Smooth muscle cell (in vitro differentiated cells): ENCODE measurements around the gene IGSF3. TPM values are rescaled to one million over a fixed set of nuclear protein-coding genes. Genes with fewer than 3 reads are reported as not detected.

ENCODE experiments used
- DNase-seq: peaks from one replicate; lab custom pipeline; 2025; ENCODE audit not compliant: unreplicated experiment; lab: John Stamatoyannopoulos, UW
- H2AFZ ChIP-seq: fragments of 200-600 bp; sonication (generic); 2 replicates; pipeline ENCODE4 v1.6.0; 2016; ENCODE audit warnings: antibody characterized with exemption, low read depth, mild to moderate bottlenecking
- H3F3A ChIP-seq: fragments of 200-600 bp; sonication (generic); 2 replicates; pipeline ENCODE4 v1.6.0; 2017; ENCODE audit warnings: antibody characterized with exemption, low read depth
- H3K27ac ChIP-seq: fragments of 200-600 bp; sonication (generic); 2 replicates; pipeline ENCODE4 v1.5.1; 2016; ENCODE audit warnings: low read depth, mild to moderate bottlenecking
- H3K27me3 ChIP-seq: fragments of 200-600 bp; sonication (generic); 2 replicates; pipeline ENCODE4 v1.6.1; 2016; ENCODE audit warnings: low read depth, mild to moderate bottlenecking
- H3K36me3 ChIP-seq: fragments of 200-600 bp; sonication (generic); 2 replicates; pipeline ENCODE4 v1.5.1; 2016; ENCODE audit warnings: low read depth
- H3K4me1 ChIP-seq: fragments of 200-600 bp; sonication (generic); 2 replicates; pipeline ENCODE4 v1.5.1; 2016; ENCODE audit warnings: low read depth
- H3K4me2 ChIP-seq: fragments of 200-600 bp; sonication (generic); 2 replicates; pipeline ENCODE4 v1.6.0; 2016; ENCODE audit warnings: mild to moderate bottlenecking
- H3K4me3 ChIP-seq: fragments of 200-600 bp; sonication (generic); 2 replicates; pipeline ENCODE4 v1.5.1; 2016; ENCODE audit warnings: mild to moderate bottlenecking
- H3K79me2 ChIP-seq: fragments of 200-600 bp; sonication (generic); 2 replicates; pipeline ENCODE4 v1.6.0; 2016; ENCODE audit warnings: low read depth, mild to moderate bottlenecking
- H3K9ac ChIP-seq: fragments of 200-600 bp; sonication (generic); 2 replicates; pipeline ENCODE4 v1.6.0; 2016; ENCODE audit warnings: low read depth
- H3K9me3 ChIP-seq: fragments of 200-600 bp; sonication (generic); replicated peaks from 2 replicates; pipeline ENCODE4 v1.5.1; 2016; ENCODE audit warnings: low read depth
- H4K20me1 ChIP-seq: fragments of 200-600 bp; sonication (generic); 2 replicates; pipeline ENCODE4 v1.6.0; 2016; ENCODE audit warnings: low read depth
- WGBS: methylation state at CpG from one replicate; pipeline ENCODE4 v1.1.7; 2016; ENCODE audit warnings: low lambda C conversion rate; 5-methylcytosine and 5-hydroxymethylcytosine counted together
- polyA plus RNA-seq: library from polyadenylated mRNA; unstranded; fragments of >200 nt; fragmentation: Nextera tagmentation; extraction: Ambion mirVana; gene quantifications from 2 replicates; pipeline ENCODE4 v1.2.1, GENCODE V29; 2016
- total RNA-seq: library from RNA; depleted of rRNA; stranded (reverse); fragments of >200 nt; gene quantifications from 2 replicates; pipeline ENCODE4 v1.2.3, GENCODE V29; 2014
- TF ChIP-seq, protein P1 (sequence below): fragments of 200-600 bp; sonication (generic); IDR thresholded peaks from 2 replicates; pipeline ENCODE4 v1.5.1; 2017; ENCODE audit warnings: borderline replicate concordance, mild to moderate bottlenecking, antibody characterized with exemption; ENCODE audit not compliant: insufficient read depth, poor library complexity, severe bottlenecking

Gene IGSF3
- total and polyA plus RNA-seq, 2 experiments from 2014 or later, result 11.9 to 28.4 TPM

DNA sequence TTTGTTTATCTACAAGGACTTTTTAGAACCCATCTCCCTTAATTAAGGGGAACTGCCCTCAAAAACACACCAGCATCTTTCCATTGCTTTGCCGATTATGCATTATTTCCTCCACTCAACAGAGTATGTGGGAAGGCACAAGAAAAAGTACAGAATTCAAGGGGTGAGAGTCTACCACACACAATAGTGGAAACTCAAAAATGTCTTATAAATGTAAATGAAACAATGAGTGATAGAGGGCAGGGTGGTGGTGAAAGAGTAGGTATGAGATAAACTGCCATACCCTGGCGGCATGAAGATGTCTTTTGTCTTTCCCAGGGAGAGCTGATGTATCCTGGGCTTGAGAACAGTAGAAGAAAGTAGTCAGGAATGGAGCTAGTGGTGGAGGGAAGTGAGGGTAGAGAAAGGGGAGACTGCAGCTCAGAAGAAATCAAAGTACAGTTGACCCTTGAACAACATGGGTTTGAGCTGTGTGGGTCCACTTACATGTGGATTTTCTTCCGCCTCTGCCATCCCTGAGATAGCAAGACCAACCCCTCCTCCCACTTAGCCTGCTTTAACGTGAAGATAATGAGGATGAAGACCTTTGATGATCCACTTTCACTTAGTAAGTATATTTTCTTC lies 121.1 kb downstream of the IGSF3 start:
- no peak overlapping the region for H3K9ac ChIP-seq
- H2AFZ ChIP-seq, result no peak overlapping the region
- no peaks in the 10 kb centered on the region for H3K79me2 ChIP-seq
- H3F3A ChIP-seq, result no peaks in the 10 kb centered on the region
- WGBS, result 89% methylated on average over 4 of the region's 4 CpGs
- H3K4me1 ChIP-seq, result no peaks in the 10 kb centered on the region
- DNase-seq, result no peak
- H3K4me2 ChIP-seq, result no peak overlapping the region
- TF ChIP-seq, protein P1, sequence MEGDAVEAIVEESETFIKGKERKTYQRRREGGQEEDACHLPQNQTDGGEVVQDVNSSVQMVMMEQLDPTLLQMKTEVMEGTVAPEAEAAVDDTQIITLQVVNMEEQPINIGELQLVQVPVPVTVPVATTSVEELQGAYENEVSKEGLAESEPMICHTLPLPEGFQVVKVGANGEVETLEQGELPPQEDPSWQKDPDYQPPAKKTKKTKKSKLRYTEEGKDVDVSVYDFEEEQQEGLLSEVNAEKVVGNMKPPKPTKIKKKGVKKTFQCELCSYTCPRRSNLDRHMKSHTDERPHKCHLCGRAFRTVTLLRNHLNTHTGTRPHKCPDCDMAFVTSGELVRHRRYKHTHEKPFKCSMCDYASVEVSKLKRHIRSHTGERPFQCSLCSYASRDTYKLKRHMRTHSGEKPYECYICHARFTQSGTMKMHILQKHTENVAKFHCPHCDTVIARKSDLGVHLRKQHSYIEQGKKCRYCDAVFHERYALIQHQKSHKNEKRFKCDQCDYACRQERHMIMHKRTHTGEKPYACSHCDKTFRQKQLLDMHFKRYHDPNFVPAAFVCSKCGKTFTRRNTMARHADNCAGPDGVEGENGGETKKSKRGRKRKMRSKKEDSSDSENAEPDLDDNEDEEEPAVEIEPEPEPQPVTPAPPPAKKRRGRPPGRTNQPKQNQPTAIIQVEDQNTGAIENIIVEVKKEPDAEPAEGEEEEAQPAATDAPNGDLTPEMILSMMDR, result no peak
- no peaks in the 10 kb centered on the region for H4K20me1 ChIP-seq
- H3K9me3 ChIP-seq, result no peaks in the 10 kb centered on the region
- H3K27me3 ChIP-seq, result no peaks in the 10 kb centered on the region
- no peak overlapping the region for H3K27ac ChIP-seq
- H3K4me3 ChIP-seq, result no peak overlapping the region
- peaks cover under 1% of the 10 kb centered on the region for H3K36me3 ChIP-seq

DNA sequence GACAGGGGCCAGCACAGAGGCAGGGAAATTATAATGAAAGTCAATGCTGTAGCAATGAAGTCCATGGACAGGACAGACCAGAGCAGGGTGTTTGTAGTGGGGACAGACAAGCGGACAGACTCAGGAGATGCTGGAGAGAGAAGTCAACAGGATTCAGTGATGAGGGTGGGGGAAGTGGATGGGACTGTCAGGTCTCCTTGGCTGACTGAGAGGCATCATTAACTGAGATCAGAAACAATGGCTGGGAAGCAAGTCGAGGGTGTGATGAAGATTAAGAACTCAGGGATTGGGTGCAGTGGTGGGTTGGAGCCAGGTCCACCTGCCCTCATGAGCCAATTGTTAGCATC lies 122.2 kb downstream of the IGSF3 start:
- H3K4me2 ChIP-seq, result no peak overlapping the region
- H3K4me3 ChIP-seq, result no peak overlapping the region
- H2AFZ ChIP-seq, result no peak overlapping the region
- H3K9me3 ChIP-seq, result no peaks in the 10 kb centered on the region
- H3K79me2 ChIP-seq, result no peaks in the 10 kb centered on the region
- DNase-seq, result no peak
- no peaks in the 10 kb centered on the region for H3F3A ChIP-seq
- peaks cover 4% of the 10 kb centered on the region for H3K36me3 ChIP-seq
- no peak overlapping the region for H3K27ac ChIP-seq
- TF ChIP-seq, protein P1, result no peak
- H3K27me3 ChIP-seq, result no peaks in the 10 kb centered on the region
- no peaks in the 10 kb centered on the region for H3K4me1 ChIP-seq
- no peak overlapping the region for H3K9ac ChIP-seq
- H4K20me1 ChIP-seq, result no peaks in the 10 kb centered on the region
- 97% methylated on average over 2 of the region's 2 CpGs for WGBS

- Histone ChIP-seq H3F3A (no peaks in the 10 kb centered on the region), H2AFZ (no peak overlapping the region), H3K9ac (no peak overlapping the region), H3K4me3 (no peak overlapping the region), H3K79me2 (no peaks in the 10 kb centered on the region), H3K27ac (no peak overlapping the region), H3K9me3 (no peaks in the 10 kb centered on the region), H3K4me1 (no peaks in the 10 kb centered on the region), H4K20me1 (no peaks in the 10 kb centered on the region), H3K4me2 (no peak overlapping the region), H3K36me3 (peaks cover 4% of the 10 kb centered on the region), H3K27me3 (no peaks in the 10 kb centered on the region)
- WGBS, result 95% methylated on average over 8 of the region's 8 CpGs
- DNase-seq, result no peak
- TF ChIP-seq, protein P1, result no peak
These were observed 122.8 kb downstream of the IGSF3 start for GRCh38 chr1:116544588-116545358.

DNA sequence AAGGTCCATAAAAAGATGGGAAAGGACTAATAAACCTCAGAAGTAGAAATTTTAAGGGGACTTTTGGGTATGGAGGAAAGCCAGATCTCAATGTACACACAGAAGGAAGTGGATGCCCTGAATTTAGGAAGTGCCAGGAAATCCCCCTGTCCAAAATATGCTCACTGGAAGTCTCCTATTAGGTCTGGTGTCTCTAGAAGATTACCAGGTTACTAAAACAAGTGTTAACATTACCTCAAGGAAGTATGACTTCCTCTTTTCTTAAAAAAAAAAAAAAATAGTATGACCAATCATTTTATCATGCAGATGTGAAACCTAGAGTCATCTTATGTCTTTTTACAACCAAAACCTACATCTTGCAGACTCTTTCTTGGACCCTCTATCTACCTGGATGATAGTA lies 127.4 kb downstream of the IGSF3 start:
- Histone ChIP-seq H3K27me3 (no peaks in the 10 kb centered on the region), H3K9me3 (no peaks in the 10 kb centered on the region), H3K4me2 (no peak overlapping the region), H3K79me2 (no peaks in the 10 kb centered on the region), H3K9ac (no peak overlapping the region), H3K27ac (no peak overlapping the region), H3K4me3 (no peak overlapping the region), H2AFZ (no peak overlapping the region), H3F3A (no peaks in the 10 kb centered on the region), H3K4me1 (no peaks in the 10 kb centered on the region), H3K36me3 (peaks cover 4% of the 10 kb centered on the region), H4K20me1 (no peaks in the 10 kb centered on the region)
- TF ChIP-seq, protein P1, result no peak
- DNase-seq, result no peak
